ENCODE results near the gene ERICH6B. TPM values are rescaled to one million over a fixed set of nuclear protein-coding genes. Genes with fewer than 3 reads are reported as not detected.

Gene ERICH6B
- total RNA-seq, 4 donors from 2014 or later = not detected

- Histone ChIP-seq H3K27ac (replicated peaks in 1 of 4) (no peak overlapping the region), H3K36me3 (no peaks in the 10 kb centered on the region), H3K4me3 (no peak overlapping the region), H3K9me3 (no peaks in the 10 kb centered on the region), H3K27me3 (no peaks in the 10 kb centered on the region), H3K4me1 (no peaks in the 10 kb centered on the region)
- WGBS = 100% methylated on average over 1 of the region's 1 CpG
- TF ChIP-seq POLR2AphosphoS5 (IDR thresholded peaks at IDR 0.05) (no peak), EP300 (IDR thresholded peaks at IDR 0.05) (no peak)
- no peak for DNase-seq (ENCODE audit: extremely low spot score)
- intact Hi-C loops (cut with DNase I) = no loop called here
Observed at GRCh38 chr13:45587897-45588296, 27.6 kb downstream of the ERICH6B start.

GRCh38 chr13:45584816-45585215 lies 30.7 kb downstream of the ERICH6B start:
- Histone ChIP-seq H3K36me3 (no peaks in the 10 kb centered on the region), H3K9me3 (no peaks in the 10 kb centered on the region), H3K4me1 (no peaks in the 10 kb centered on the region), H3K27me3 (no peaks in the 10 kb centered on the region), H3K4me3 (no peak overlapping the region), H3K27ac (replicated peaks in 1 of 4) (no peak overlapping the region)
- no peak for TF ChIP-seq POLR2AphosphoS5 (IDR thresholded peaks at IDR 0.05)
- TF ChIP-seq POLR2A (IDR thresholded peaks at IDR 0.05; ENCODE audit: low read depth) = no peak
- TF ChIP-seq CTCF (IDR thresholded peaks at IDR 0.05) = no peak
- no peak for DNase-seq (ENCODE audit: extremely low spot score)
- intact Hi-C loops (cut with DNase I) = no loop called here
- WGBS = 87% methylated on average over 6 of the region's 6 CpGs

GRCh38 chr13:45582408-45583076 lies 33.0 kb downstream of the ERICH6B start:
- DNase-seq (ENCODE audit: extremely low spot score) = no peak
- Histone ChIP-seq H3K36me3 (no peaks in the 10 kb centered on the region), H3K27me3 (no peaks in the 10 kb centered on the region), H3K27ac (replicated peaks in 1 of 4) (no peak overlapping the region), H3K9me3 (no peaks in the 10 kb centered on the region), H3K4me1 (no peaks in the 10 kb centered on the region), H3K4me3 (no peak overlapping the region)
- WGBS = 55% methylated on average over 3 of the region's 3 CpGs
- intact Hi-C loops (cut with DNase I) = no loop called here
- TF ChIP-seq POLR2A (IDR thresholded peaks at IDR 0.05; ENCODE audit: low read depth) = no peak

- Histone ChIP-seq H3K27ac (replicated peaks in 1 of 4) (no peak overlapping the region), H3K27me3 (peaks cover 0 to 10% (median 0%) of the 10 kb centered on the region in 4 donors), H3K4me3 (no peak overlapping the region), H3K9me3 (no peaks in the 10 kb centered on the region), H3K4me1 (no peaks in the 10 kb centered on the region), H3K36me3 (no peaks in the 10 kb centered on the region)
- 80% methylated on average over 4 of the region's 4 CpGs for WGBS
- DNase-seq (ENCODE audit: extremely low spot score) = no peak
- intact Hi-C loops (cut with DNase I) = no loop called here
- no peak for TF ChIP-seq POLR2AphosphoS5 (IDR thresholded peaks at IDR 0.05)
- no peak for TF ChIP-seq POLR2A (IDR thresholded peaks at IDR 0.05; ENCODE audit: low read depth)
- no peak for TF ChIP-seq CTCF (IDR thresholded peaks at IDR 0.05)
- no peak for TF ChIP-seq EP300 (IDR thresholded peaks at IDR 0.05)
Observed at GRCh38 chr13:45576466-45576865, 39.1 kb downstream of the ERICH6B start.

GRCh38 chr13:45575830-45576180 lies 39.7 kb downstream of the ERICH6B start:
- no peak for DNase-seq (ENCODE audit: extremely low spot score)
- intact Hi-C loops (cut with DNase I) = no loop called here
- no peak for TF ChIP-seq EP300 (IDR thresholded peaks at IDR 0.05)
- no peak for TF ChIP-seq POLR2A (IDR thresholded peaks at IDR 0.05; ENCODE audit: low read depth)
- no peak for TF ChIP-seq CTCF (IDR thresholded peaks at IDR 0.05)
- no peak for TF ChIP-seq POLR2AphosphoS5 (IDR thresholded peaks at IDR 0.05)
- Histone ChIP-seq H3K36me3 (no peaks in the 10 kb centered on the region), H3K4me3 (no peak overlapping the region), H3K27ac (replicated peaks in 1 of 4) (no peak overlapping the region), H3K27me3 (peaks cover 0 to 15% (median 0%) of the 10 kb centered on the region in 4 donors), H3K4me1 (no peaks in the 10 kb centered on the region), H3K9me3 (no peaks in the 10 kb centered on the region)
- WGBS = 62% methylated on average over 1 of the region's 1 CpG

Data from esophagus muscularis mucosa (tissue), 4 donors.